Measurements from ENCODE around the gene ELP6. TPM values are rescaled to one million over a fixed set of nuclear protein-coding genes. Genes with fewer than 3 reads are reported as not detected.

The ELP6 gene
- polyA plus RNA-seq, 1 experiment = 66.8 TPM

- POLR2A ChIA-PET = no interaction called here
- Histone ChIP-seq H3K4me3 (ENCODE audit: low read depth, low read length) (no peak overlapping the region), H3K27me3 (ENCODE audit: control insufficient read depth, insufficient read depth, low read length) (no peaks in the 10 kb centered on the region), H3K36me3 (ENCODE audit: control insufficient read depth, insufficient read depth, low read length) (peaks cover 10% of the 10 kb centered on the region)
- TF ChIP-seq CTCF (IDR thresholded peaks at IDR 0.05; ENCODE audit: insufficient read depth, low read depth, low read length) = no peak
- CTCF ChIA-PET = interaction anchor here (1.4 to 2.0 kb wide), 2 partner anchors 19 to 34 kb away, joined by 4 to 7 read pairs; no protein-coding TSS in a partner anchor
- DNase-seq (ENCODE audit: low read depth) = no peak
These were observed 18.4 kb downstream of the ELP6 start for GRCh38 chr3:47495111-47495510.

- no peak overlapping the region for H3K4me3 ChIP-seq (ENCODE audit: low read depth, low read length)
- ChIA-PET CTCF (interaction anchor here (1.4 to 1.5 kb wide), 2 partner anchors 15 to 16 kb away, joined by 3 read pairs; partner anchors contain the start of gene SCAP), POLR2A (interaction anchor here (0.8 kb wide), 1 partner anchor 1883 kb away, joined by 3 read pairs; no protein-coding TSS in a partner anchor)
- H3K36me3 ChIP-seq (ENCODE audit: control insufficient read depth, insufficient read depth, low read length) = peaks cover 6% of the 10 kb centered on the region
- no peaks in the 10 kb centered on the region for H3K27me3 ChIP-seq (ENCODE audit: control insufficient read depth, insufficient read depth, low read length)
- no peak for DNase-seq (ENCODE audit: low read depth)
- no peak for TF ChIP-seq CTCF (IDR thresholded peaks at IDR 0.05; ENCODE audit: insufficient read depth, low read depth, low read length)
These were observed 21.7 kb downstream of the ELP6 start for GRCh38 chr3:47491777-47492176.

GRCh38 chr3:47491186-47491585 lies 22.3 kb downstream of the ELP6 start:
- POLR2A ChIA-PET = interaction anchor here (0.8 kb wide), 1 partner anchor 1882 kb away, joined by 3 read pairs; no protein-coding TSS in a partner anchor
- no peak overlapping the region for H3K4me3 ChIP-seq (ENCODE audit: low read depth, low read length)
- peaks cover 6% of the 10 kb centered on the region for H3K36me3 ChIP-seq (ENCODE audit: control insufficient read depth, insufficient read depth, low read length)
- no peak for TF ChIP-seq CTCF (IDR thresholded peaks at IDR 0.05; ENCODE audit: insufficient read depth, low read depth, low read length)
- no peak for DNase-seq (ENCODE audit: low read depth)
- H3K27me3 ChIP-seq (ENCODE audit: control insufficient read depth, insufficient read depth, low read length) = no peaks in the 10 kb centered on the region
- CTCF ChIA-PET = interaction anchor here (1.4 to 1.5 kb wide), 2 partner anchors 15 to 16 kb away, joined by 3 read pairs; partner anchors contain the start of gene SCAP

- Histone ChIP-seq H3K4me3 (ENCODE audit: low read depth, low read length) (no peak overlapping the region), H3K27me3 (ENCODE audit: control insufficient read depth, insufficient read depth, low read length) (no peaks in the 10 kb centered on the region), H3K36me3 (ENCODE audit: control insufficient read depth, insufficient read depth, low read length) (peaks cover 2% of the 10 kb centered on the region)
- ChIA-PET POLR2A (no interaction called here), CTCF (interaction anchor here (2.8 kb wide), 1 partner anchor 11 kb away, joined by 18 read pairs; the partner anchor contains the start of gene SCAP)
- DNase-seq (ENCODE audit: low read depth) = no peak
- TF ChIP-seq CTCF (IDR thresholded peaks at IDR 0.05; ENCODE audit: insufficient read depth, low read depth, low read length) = no peak
These were observed 26.2 kb downstream of the ELP6 start for GRCh38 chr3:47487265-47487664.

GRCh38 chr3:47485812-47486211 lies 27.7 kb downstream of the ELP6 start:
- Histone ChIP-seq H3K36me3 (ENCODE audit: control insufficient read depth, insufficient read depth, low read length) (peaks cover 2% of the 10 kb centered on the region; the same call in 1 of the 2 replicates), H3K4me3 (ENCODE audit: low read depth, low read length) (no peak overlapping the region), H3K27me3 (ENCODE audit: control insufficient read depth, insufficient read depth, low read length) (no peaks in the 10 kb centered on the region)
- POLR2A ChIA-PET = interaction anchor here (0.6 kb wide), 1 partner anchor 65 kb away, joined by 6 read pairs; no protein-coding TSS in a partner anchor
- TF ChIP-seq CTCF (IDR thresholded peaks at IDR 0.05; ENCODE audit: insufficient read depth, low read depth, low read length) = no peak
- CTCF ChIA-PET = interaction anchor here (2.8 kb wide), 1 partner anchor 10 kb away, joined by 18 read pairs; the partner anchor contains the start of gene SCAP
- DNase-seq (ENCODE audit: low read depth) = no peak
